SK-N-MC (cell line): Measurements from ENCODE around the gene FAM131A.

Source experiments
- EZH2 ChIP-seq: fragments of 200-600 bp; sonication (generic); IDR thresholded peaks from one replicate; pipeline ENCODE4 v1.6.1; 2017; ENCODE audit warnings: antibody characterized with exemption
- POLR2AphosphoS5 ChIP-seq: IDR thresholded peaks from 2 replicates; pipeline ENCODE4 v1.6.1; 2012; ENCODE audit warnings: mild to moderate bottlenecking, low read depth, low read length, borderline replicate concordance

DNA sequence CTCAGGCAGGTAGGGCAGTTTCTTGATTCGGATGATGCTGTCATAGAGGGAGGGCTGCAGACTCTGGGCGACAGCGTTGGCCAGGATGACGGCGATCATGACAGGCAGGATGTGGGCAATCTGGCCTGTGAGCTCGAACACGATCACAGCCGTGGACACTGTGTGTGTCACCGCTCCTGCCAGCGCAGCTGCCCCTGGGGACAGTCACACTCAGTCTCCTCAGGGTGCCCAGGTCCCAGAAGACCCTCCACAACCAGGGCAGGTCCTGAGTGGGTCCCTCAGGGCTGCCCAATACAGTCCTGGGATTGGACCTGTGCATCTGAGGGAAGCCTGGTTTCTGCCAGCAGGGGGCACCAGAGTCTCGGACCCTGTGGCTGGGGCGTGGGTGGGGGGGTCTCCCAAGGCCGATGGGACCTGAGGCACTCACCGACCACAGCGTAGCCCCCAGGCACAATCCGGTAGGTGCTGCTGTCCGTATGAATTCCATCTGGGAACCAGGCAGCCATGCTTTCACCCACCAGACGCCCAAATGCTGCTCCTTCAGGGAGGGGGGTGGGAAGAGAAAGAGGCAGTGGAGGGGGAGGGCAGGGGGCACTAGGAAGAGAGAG is 16.8 kb downstream of the FAM131A start:
- TF ChIP-seq POLR2AphosphoS5 (no peak), EZH2 (no peak)
